Stimulated activated CD4-positive, alpha-beta T cell treated with anti-CD3 and anti-CD28 coated beads, Interleukin-1b, Interleukin-23, amount 100 ng/mL, for 24 hours (primary cell): ENCODE results near the gene RGP1.

ENCODE experiments used
- DNase-seq, 4 experiments: peaks; one replicate each; pipeline ENCODE4 v3.0.0-alpha.2; 2020; ENCODE audit warnings: low read depth in 4 of 4, low spot score in 1 of 4

The RGP1 gene

DNA sequence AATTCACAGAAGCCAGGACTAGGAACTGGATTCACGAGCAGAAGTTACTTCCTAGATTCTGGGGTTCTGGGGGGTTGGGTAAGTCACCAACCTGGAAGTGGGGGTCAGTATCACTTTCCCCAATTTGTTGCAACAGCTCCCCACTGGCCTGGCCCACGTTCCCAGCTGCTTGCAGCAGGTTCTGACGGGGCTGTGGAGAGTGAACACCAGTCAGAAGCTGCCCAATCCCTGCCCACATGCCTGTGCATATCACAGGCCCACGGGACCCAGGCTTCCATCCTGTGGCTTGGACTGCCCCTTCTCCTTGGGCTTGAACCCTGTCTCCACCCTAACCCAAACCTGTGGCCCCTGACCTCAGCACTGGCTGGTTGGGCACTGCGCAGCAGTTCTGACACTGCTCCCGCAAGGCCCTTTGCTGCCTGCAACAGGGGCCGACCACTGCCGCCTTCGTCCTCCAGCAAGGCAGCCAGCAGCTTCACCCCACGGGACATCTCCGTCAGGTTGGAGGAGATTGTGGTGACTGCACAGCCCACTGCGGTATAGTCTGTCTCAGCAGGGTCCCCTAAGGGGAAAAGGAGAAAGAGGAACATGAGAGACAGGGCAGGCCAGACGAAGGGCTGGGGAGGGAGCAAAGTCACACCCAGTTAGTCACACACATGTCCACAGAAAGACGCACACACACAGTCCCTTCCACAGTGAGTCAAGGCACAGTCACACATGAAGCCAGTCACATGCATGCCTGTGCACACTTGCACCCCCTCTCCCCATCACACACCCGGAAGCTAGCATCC is 30.2 kb upstream of the RGP1 start:
- DNase-seq, result no peak

DNA sequence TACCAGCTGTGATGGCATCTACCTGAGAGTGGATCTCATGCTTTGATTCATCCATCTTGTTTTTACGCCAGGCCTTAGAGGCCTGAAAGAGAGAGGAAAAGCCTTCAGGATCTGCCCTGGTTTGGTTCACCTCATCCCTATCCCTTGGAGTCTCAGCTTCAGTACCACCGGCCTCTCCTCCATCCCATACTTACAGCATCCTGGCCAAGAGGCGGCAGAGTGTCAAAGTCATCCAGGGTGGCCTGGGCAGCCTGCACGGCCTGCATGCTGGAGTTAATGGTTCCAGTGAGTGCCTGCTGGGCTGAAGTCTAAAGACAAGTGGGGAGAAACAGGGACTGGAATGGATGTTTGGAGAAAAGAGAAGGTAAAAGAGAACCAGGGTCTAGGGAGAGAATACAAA is 29.5 kb upstream of the RGP1 start:
- no peak for DNase-seq

DNA sequence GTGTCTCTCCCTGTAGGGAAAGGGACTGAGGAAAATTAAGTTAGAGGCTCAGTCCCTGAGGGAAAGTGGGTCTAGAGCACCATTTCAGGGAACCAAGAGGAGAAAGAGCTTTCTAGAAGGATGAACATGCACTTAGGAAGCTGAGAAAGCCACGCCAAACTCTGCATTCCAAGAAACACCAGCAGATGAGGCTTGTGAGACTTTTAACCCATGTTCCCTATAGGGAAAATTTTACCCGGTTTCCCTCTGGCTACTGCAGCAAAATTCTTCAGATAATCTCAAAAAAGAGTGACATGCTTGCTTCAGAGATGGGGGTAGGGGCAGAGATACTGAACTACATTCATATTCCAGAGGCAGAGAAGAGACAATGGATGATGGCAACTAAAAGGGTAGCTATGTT is 25.7 kb upstream of the RGP1 start:
- no peak for DNase-seq

DNA sequence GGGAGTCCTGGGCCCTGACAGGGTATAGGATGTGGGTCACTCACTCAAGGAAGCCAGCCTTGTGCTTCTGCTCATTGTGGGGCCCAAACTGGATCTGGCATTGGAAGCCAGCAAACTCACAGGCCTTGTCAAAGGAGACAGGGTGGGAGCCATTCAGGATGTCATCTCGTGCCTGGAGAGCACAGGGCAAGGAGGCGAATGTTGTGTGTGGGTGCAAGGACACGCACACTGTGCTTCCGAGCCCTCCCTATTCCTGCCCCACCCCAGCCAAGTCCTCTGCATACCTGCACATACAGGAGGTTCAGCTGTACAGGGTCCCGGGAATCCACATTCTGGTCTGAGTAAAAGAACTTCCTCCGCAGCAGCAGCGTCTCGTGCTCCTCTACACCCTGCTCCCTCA is 25.2 kb upstream of the RGP1 start:
- DNase-seq, result no peak

DNA sequence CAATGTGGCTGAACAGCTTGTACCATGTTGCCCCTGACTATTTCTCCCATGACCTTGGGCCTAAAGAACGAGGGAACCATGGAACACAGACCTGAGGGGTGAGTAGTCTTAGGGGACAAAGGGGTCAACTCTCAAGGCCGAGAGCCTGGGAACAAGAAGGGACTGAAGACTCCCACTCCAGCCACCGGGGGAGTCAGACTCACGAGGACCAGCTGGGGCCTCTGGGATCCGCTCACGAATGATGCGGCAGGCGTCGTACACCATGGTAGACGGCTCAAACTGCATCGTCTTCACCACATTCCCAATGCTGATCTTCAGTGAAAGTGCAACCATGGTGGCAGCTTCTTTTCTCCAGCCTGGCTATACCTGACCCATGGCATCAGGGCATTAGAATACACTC is 23.7 kb upstream of the RGP1 start:
- DNase-seq, result no peak

DNA sequence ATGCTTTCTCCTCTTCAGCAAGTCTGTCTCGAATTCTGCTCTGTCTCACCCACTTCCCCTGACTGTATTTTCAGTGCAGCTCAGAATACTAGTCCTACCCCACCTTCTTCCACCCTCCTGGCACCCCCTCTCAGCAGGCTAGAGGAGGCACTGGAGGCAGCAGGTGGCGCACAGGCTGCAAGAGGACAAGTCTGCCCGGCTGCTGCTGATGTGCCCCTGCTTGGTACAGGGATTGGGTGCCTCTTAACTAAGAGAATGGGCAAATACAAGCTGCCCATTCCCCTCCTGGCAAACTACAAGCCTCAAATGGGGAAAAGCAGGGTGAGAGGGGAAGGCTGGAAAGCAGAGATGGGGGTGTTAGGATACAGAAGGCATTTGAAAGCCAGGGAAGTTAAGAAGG is 22.2 kb upstream of the RGP1 start:
- DNase-seq, result no peak

DNA sequence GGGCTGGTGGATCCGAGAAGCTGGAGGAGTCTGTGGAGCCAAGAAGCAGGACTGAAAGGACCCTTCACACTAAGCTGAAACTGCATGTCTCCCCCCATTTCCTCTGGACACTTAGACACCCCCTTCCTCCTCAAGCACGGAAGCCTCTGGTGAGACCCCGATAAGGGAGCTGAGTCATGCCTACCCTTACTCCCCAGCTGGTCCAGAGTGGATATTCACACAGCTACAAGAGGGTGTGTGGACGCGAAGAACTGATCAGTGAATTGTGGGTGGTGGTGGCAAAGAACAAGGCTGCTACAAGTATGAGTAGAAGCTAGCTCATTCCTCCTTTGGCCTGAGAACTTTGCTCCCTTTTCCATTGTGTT is 21.4 kb upstream of the RGP1 start:
- no peak for DNase-seq

DNA sequence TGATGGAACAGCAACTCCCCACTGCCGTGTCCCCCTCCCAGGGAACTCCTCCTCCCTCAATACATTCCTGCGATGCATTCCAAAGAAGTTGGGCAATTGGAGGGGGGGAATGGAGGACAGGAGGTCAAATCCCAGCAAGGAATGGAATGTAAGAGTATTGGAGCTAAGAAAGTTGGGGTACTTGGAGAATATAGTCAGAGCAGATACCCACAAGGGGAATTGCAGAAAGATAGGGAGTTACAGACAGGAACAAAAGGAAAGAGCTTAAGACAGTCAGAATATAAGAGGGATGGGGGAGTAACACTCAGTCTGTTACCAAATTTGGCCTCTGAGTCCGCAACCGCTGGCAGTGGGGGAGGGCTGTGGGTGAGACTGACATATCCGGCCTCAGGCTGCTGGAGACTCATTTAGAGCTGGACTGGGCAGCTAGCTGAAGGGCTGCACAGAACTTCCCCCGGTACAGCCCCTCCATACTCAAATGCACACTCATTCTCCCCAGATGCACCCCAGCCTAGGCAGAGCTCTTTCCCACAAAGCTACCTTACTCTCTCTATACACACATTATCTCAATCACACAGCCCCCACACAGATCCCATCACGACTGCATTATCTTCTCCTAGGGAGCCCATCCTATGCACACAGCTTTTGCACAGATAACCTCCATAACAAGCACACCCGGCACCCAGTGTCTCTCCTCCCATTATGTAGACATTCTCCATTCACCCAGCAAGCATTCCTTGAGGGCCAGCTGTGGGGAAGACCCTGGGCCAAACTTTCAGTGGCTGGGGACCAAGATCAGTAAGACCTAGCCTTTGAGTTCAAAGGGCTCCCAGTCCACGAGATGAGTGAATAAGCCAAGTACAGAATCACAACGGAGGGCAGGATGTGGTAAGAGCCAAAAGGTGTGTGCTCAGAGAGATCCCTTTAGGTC is 20.8 kb upstream of the RGP1 start:
- DNase-seq, result no peak

DNA sequence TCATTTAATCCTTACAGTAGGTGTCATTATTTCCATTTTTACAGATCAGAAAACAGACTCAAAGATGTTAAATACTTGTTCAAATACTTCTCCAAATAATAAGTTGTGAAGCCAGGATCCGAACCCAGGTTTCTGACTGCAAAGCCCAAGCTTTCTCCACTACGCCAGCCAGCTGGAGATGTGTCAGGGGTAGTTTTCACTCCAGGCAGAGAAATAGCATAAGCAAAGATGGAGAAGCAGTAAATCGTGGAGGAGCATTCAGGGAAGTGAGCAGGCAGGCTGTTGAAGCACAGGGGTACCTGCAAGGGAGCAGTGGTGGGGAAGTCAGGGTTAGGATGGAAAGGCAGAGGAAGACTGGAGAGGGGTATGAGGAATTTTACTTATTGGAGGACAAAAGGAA is 20.0 kb upstream of the RGP1 start:
- DNase-seq, result no peak

DNA sequence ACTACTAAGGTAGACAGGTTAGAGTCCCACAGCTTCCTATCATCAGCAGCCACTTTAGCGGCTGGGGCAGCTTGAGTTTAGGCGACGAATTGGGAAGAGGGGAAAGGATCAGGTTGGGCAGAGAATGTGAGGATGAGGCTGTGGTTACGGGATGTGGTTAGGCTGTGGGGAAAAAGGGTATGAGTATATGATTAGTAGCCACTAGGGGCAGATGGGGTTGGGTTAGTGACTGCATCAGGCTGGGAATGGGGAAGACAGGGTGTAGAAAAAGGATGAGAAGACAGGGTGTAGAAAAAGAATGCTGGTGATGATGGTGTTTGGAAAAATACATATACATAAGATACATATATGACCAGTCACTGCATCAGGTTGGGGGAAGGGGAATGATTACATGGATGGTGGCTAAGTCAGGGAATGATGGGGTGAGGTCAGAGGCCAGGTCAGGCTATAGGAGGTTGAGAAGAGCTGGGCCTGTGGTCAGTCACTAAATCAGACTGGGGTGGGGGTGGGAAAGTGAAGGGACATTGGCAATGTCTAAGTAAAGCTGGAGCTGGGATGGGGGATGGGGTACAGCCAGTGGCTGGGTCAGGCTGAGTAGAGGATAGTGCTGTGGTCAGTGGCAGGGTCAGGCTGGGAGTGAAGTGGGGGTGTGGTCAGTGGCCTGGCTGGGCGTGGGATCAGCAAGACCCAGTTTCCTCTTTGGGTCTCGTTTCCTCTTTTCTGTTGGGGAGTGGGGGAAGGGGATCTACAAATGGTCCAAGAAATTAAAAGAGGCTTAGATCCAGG is 19.2 kb upstream of the RGP1 start:
- no peak for DNase-seq

DNA sequence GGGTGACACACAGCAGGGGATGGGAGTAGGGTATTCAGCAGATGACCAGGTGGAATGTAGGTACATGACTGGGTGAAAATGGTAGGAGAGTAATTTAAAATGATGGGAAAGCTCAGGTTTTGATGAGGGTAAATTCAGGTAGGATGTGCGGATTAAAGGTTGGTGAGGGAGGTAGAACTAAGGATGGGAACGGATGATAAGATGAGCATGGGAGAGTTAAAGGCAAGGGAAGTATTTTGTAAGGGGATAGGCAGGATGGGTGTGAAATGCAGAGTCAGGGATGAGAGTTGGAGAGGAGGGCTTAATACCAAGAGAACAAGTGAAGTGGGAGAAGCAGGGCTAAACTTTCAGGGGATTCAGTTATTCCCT is 18.6 kb upstream of the RGP1 start:
- no peak for DNase-seq

DNA sequence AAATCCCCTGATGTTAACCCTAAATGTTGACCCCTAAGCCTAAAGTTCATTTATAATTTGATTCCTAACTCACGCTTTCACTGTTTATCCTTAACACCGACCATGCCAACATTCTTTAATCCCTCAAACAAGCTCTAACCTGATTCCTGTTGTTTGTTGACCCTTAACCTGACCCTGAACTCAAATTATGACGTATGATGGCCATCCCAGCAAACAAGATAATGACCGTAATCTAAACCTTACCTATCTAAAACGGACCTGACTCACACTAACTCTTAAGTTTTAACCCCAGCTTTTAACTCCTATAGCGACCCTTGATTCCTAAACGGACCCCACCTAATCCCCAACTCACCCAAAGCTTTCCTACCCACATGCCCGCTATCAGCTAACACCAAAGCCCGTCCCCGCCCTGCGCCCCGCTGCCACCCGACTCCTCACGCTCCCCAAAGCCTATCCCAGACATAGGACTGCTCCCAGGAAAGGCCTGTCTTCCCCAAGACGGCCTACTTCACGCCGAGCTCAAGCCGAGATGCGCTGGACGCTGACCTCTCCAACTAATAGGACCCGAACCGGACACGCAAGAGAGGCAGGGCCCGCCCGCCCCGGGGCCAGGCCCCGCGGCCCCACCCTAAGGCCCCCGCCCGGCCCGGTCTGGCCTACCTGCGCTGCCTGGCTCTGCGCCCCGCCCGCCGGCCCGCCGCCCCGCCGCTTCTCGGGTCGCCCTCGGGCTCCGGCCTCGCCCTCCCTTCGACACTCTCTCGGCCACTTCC is 17.5 kb upstream of the RGP1 start:
- DNase-seq, result peak in 2 of 4 experiments; percentile 10 to 13

DNA sequence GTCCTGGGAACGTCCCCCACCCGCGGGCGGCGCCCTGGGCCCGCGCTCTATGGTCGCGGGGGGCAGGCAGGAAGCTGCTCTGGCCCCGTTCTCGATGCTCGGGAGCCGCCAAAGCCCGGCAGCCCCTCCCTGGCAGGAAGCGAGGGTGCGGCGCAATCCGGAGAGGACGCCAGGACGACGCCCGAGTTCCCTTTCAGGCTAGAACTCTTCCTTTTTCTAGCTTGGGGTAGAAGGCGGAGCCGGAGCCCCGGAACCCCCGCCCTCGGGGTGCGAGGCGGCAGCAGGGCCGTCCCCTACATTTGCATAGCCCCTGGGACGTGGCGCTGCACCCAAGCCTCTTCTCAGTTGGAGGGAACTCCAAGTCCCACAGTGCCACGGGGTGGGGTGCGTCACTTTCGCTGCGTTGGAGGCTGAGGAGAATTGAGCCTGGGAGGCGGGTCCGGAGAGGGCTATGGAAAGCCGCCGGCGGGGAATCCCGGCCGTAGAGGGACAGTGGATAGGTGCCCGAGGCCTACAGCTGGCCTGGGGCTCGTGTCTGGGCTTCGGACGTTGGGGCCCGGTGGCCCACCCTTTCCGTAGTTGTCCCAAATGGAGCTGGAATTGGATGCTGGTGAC is 16.8 kb upstream of the RGP1 start, which contains the start of the genes CREB3 and TLN1:
Gene CREB3 (plus strand): TSS at position 482 of the 615 bp plus-strand sequence. CDS start 107 bp downstream, at position 589.
Gene TLN1 (minus strand): TSS at position 11 of the 615 bp plus-strand sequence. CDS start 6,501 bp downstream, outside the sequence.
- DNase-seq, result peak; percentile 84 to 97 (median 91)

DNA sequence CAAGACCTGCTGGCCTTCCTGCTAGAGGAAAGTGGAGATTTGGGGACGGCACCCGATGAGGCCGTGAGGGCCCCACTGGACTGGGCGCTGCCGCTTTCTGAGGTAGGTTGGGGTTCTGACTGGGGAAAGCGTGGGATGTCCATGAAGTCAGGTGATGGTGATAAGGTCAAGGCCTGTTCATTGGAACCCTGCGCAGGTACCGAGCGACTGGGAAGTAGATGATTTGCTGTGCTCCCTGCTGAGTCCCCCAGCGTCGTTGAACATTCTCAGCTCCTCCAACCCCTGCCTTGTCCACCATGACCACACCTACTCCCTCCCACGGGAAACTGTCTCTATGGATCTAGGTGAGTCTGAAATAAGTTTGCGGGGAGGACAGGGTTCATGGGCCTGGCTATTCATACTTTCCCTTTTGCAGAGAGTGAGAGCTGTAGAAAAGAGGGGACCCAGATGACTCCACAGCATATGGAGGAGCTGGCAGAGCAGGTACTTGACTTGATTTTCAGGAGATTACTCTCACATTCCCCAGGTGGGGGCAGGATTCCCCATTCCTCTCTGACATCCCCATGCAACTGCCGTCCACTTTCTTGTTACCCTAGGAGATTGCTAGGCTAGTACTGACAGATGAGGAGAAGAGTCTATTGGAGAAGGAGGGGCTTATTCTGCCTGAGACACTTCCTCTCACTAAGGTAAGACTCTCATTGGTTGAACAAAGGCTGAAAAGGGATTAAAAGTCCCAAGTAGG is 16.1 kb upstream of the RGP1 start:
- DNase-seq, result no peak

DNA sequence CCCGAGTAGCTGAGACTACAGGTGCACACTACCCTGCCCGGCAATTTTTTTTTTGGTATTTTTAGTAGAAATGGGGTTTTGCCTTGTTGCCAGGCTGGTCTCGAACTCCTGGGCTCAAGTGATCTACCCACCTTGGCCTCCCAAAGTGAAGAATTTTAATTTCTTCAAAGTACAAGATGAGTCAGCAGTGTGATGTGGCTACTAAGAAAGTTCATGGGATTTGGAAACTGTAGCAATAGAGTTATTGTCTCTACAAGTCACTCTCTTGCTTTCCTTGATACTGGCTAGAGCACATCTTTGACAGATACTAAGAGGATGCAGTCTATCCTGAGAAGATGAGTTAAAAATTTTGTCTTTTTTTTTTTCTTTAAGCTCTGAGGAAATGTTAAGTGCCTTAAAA is 15.0 kb upstream of the RGP1 start:
- no peak for DNase-seq

DNA sequence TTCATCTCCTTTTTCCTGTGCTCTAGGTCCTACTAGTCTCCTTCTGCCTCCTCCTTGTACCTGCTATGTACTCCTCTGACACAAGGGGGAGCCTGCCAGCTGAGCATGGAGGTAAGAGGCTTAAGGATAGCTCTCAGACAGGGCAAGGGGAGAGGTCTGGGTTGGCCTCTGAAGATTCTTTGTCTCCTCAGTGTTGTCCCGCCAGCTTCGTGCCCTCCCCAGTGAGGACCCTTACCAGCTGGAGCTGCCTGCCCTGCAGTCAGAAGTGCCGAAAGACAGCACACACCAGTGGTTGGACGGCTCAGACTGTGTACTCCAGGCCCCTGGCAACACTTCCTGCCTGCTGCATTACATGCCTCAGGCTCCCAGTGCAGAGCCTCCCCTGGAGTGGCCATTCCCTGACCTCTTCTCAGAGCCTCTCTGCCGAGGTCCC is 12.9 kb upstream of the RGP1 start:
- peak in 3 of 4 experiments; percentile 33 to 36 (median 35) for DNase-seq

DNA sequence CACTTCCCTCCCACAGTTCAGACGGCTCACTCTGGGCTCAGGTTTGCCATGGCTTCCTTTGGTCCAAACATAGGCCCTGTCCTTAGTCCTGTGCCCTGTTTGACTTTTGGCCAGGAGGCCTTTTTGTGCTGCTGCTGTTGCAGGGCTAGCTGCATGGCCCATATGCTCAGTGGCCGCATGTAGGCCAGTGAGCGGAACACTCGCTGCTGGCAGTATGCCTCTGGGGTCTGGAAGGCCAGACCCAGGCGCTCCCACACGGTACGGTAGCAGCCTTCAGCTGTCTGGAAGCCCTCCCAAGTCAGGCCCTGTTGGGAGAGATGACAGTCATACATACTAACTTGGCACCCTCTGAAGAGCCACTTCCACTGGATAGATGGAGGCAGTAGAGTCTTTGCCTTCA is 11.9 kb upstream of the RGP1 start:
- no peak for DNase-seq

DNA sequence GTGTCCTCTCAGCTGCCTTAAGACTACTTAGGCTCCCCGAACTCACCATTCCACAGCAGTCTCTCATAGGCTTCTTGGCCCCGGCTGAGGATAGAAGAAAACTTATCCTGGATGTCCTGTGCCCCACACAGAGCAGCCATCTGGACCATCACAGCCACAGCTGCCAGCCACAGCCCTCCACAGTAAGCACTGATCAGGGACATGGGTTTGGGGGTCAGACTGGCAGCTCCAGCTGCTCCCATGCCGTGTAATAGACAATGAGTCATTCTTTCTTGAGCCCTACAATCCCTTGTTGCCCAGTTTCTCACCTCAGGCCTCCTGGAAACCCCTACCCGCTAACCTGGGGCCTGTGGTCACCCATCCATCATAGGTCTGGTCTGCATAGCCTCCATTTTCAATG is 10.9 kb upstream of the RGP1 start:
- DNase-seq, result no peak

DNA sequence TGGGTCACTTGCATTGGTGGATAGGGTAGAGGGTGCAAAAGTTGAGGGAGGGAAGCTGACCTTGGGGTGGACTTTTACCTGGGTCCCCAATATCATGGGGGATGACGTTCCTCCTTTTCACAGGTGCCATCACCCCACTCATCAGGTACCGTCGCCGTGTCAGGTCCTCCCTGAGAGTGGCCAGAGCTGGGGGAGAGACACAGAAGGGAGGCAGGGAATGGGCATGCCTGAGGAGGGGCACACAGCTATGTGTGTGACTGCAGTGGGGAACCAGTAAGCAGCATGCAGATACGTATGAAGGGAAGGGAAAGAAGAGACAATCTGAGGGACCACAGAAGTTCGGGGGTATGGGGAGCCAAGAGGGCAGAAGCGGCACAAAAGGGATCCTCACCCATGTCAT is 10.2 kb upstream of the RGP1 start:
- DNase-seq, result no peak
